ENCODE measurements around the gene ATP2C2.
A peak's percentile ranks its signal among the peaks of the same experiment; 100 is the strongest.

Gene ATP2C2

GRCh38 chr16:84501077-84501735 lies 132.9 kb downstream of the ATP2C2 start:
- DNase-seq, result no peak

GRCh38 chr16:84502075-84502474 lies 133.7 kb downstream of the ATP2C2 start:
- DNase-seq, result no peak

- no peak for DNase-seq
These were observed 134.2 kb downstream of the ATP2C2 start for GRCh38 chr16:84502581-84502980.

- DNase-seq, result no peak
These were observed 135.5 kb downstream of the ATP2C2 start for GRCh38 chr16:84503751-84504395.

- DNase-seq, result peak; percentile 95
These were observed 136.3 kb downstream of the ATP2C2 start, which contains the start of gene MEAK7 for GRCh38 chr16:84504420-84505248. MEAK7 (minus strand) TSS chr16:84504659; CDS start chr16:84498086, 6,573 bp downstream.

GRCh38 chr16:84505249-84506187 lies 137.2 kb downstream of the ATP2C2 start:
- no peak for DNase-seq

GRCh38 chr16:84507011-84507982 lies 139.0 kb downstream of the ATP2C2 start:
- no peak for DNase-seq

- DNase-seq, result no peak
These were observed 140.2 kb downstream of the ATP2C2 start for GRCh38 chr16:84508502-84508901.

- no peak for DNase-seq
These were observed 141.0 kb downstream of the ATP2C2 start for GRCh38 chr16:84509032-84509950.

GRCh38 chr16:84511180-84511800 lies 143.0 kb downstream of the ATP2C2 start:
- DNase-seq, result peak; percentile 96

GRCh38 chr16:84511831-84512230 lies 143.5 kb downstream of the ATP2C2 start:
- DNase-seq, result peak; percentile 90

GRCh38 chr16:84513123-84513522 lies 144.8 kb downstream of the ATP2C2 start:
- no peak for DNase-seq

GRCh38 chr16:84513666-84514065 lies 145.3 kb downstream of the ATP2C2 start:
- DNase-seq, result no peak

Measured in NCI-H510A treated with DMSO at 0.1 percent for 48 hours (cell line).